Thyroid gland (tissue), 4 donors: Measurements from ENCODE around the gene HPRT1. TPM values are rescaled to one million over a fixed set of nuclear protein-coding genes. Genes with fewer than 3 reads are reported as not detected.

ENCODE experiments used
- DNase-seq, 2 donors: peaks; one replicate each; pipeline ENCODE4 v3.0.0-alpha.2; 2019
- H3K27ac ChIP-seq, 3 donors: fragments of 200-600 bp; sonication (generic); 1 replicate in 2 of 3; 2 replicates in 1 of 3; pipeline ENCODE4 v1.5.1; 2016 to 2019; ENCODE audit warnings: mild to moderate bottlenecking in 1 of 3, moderate library complexity in 1 of 3
- H3K27me3 ChIP-seq: fragments of 200-600 bp; sonication (generic); one replicate; pipeline ENCODE4 v1.5.1; 2019
- H3K36me3 ChIP-seq, 2 donors: fragments of 200-600 bp; sonication (generic); one replicate each; pipeline ENCODE4 v1.5.1; 2016 to 2019
- H3K4me1 ChIP-seq, 2 donors: fragments of 200-600 bp; sonication (generic); one replicate each; pipeline ENCODE4 v1.5.1; 2017 to 2019
- H3K4me3 ChIP-seq, 3 donors: fragments of 200-600 bp; sonication (generic); replicated peaks in 1 of 3; 1 replicate in 2 of 3; 2 replicates in 1 of 3; pipeline ENCODE4 v1.5.1; 2016; ENCODE audit warnings: mild to moderate bottlenecking in 1 of 3
- H3K9me3 ChIP-seq: fragments of 200-600 bp; sonication (generic); one replicate; pipeline ENCODE4 v1.5.1; 2017
- CTCF ChIP-seq, 6 experiments: fragments of 200-600 bp in 3 of 6; fragments of 450-650 bp in 3 of 6; sonication (generic) in 3 of 6; IDR thresholded peaks; one replicate each; pipeline ENCODE4 v1.5.1; 2016 to 2019; ENCODE audit warnings: antibody characterized with exemption in 6 of 6, mild to moderate bottlenecking in 2 of 6, inconsistent platforms in 1 of 6, moderate library complexity in 1 of 6
- POLR2A ChIP-seq, 2 donors: fragments of 450-650 bp; IDR thresholded peaks; one replicate each; pipeline ENCODE4 v1.6.1; 2017; ENCODE audit warnings: antibody characterized with exemption in 2 of 2, mild to moderate bottlenecking in 2 of 2, moderate library complexity in 1 of 2
- WGBS, 2 donors: methylation state at CpG; one replicate each; pipeline ENCODE4 v1.1.5; 2017; 5-methylcytosine and 5-hydroxymethylcytosine counted together
- intact Hi-C: fragments of 100-400 bp; cut with DNase I; formaldehyde crosslinking; loops from one replicate; pipeline ENCODE4 v1.15.1; 2023
- total RNA-seq, 4 donors: library from RNA; depleted of rRNA; stranded (reverse); fragments of >200 nt; gene quantifications; one replicate each; pipeline ENCODE4 v1.2.3, GENCODE V29; 2016

The HPRT1 gene
- total RNA-seq, 4 donors from 2014 or later, result 13.4 to 29.2 (median 21.2) TPM

DNA sequence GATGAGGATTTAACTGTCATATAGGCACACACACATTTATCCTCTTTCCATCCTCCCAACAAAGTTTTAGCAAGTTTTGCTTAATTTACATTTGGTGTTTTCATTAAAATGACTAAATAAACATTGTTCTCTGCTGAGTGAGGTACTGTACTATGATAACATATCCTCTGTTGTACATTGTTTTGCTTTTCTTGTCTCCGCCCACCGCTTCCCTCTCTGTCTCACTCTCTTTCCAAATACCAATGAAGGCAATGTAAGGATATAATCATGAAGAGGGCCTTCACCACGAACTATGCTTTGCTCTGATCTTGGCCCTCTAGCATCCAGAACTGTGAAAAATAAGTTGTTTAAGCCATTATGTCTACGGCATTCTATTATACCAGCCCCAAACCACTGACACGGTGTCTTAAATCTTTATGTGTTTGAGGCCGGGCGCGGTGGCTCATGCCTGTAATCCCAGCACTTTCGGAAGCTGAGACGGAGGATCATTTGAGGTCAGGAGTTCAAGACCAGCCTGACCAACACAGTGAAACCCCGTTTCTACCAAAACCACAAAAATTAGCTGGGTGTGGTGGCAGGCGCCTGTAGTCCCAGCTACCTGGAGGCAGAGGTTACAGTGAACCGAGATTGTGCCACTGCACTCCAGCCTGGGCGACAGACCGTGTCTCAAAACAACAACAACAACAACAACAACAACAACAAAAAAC is 65.3 kb downstream of the HPRT1 start:
- intact Hi-C loops, result no loop called here
- H3K4me1 ChIP-seq, result no peaks in the 10 kb centered on the region
- 92 to 93% methylated on average over 15 of the region's 15 CpGs for WGBS, 2 donors
- no peak overlapping the region for H3K27ac ChIP-seq
- H3K4me3 ChIP-seq, result no peak overlapping the region
- no peaks in the 10 kb centered on the region for H3K36me3 ChIP-seq
- no peak for DNase-seq
- no peaks in the 10 kb centered on the region for H3K9me3 ChIP-seq
- TF ChIP-seq POLR2A (IDR thresholded peaks at IDR 0.05) (no peak), CTCF (IDR thresholded peaks at IDR 0.05) (no peak)
- H3K27me3 ChIP-seq, result no peaks in the 10 kb centered on the region

GRCh38 chrX:134526399-134526798 is 66.4 kb downstream of the HPRT1 start:
- WGBS, 2 donors, result 99 to 100% methylated on average over 4 to 5 of the region's 5 CpGs
- Histone ChIP-seq H3K4me3 (no peak overlapping the region), H3K27me3 (no peaks in the 10 kb centered on the region), H3K9me3 (no peaks in the 10 kb centered on the region), H3K36me3 (no peaks in the 10 kb centered on the region), H3K27ac (no peak overlapping the region), H3K4me1 (no peaks in the 10 kb centered on the region)
- no peak for DNase-seq
- no peak for TF ChIP-seq POLR2A (IDR thresholded peaks at IDR 0.05)
- TF ChIP-seq CTCF (IDR thresholded peaks at IDR 0.05), result no peak
- intact Hi-C loops, result no loop called here

- 24 to 26% methylated on average over 3 of the region's 3 CpGs for WGBS, 2 donors
- no peak overlapping the region for H3K4me3 ChIP-seq
- H3K4me1 ChIP-seq, result no peaks in the 10 kb centered on the region
- no peaks in the 10 kb centered on the region for H3K27me3 ChIP-seq
- intact Hi-C loops, result no loop called here
- no peak for DNase-seq
- H3K36me3 ChIP-seq, result no peaks in the 10 kb centered on the region
- H3K9me3 ChIP-seq, result no peaks in the 10 kb centered on the region
- TF ChIP-seq CTCF (IDR thresholded peaks at IDR 0.05) (no peak), POLR2A (IDR thresholded peaks at IDR 0.05) (no peak)
- no peak overlapping the region for H3K27ac ChIP-seq
Observed at GRCh38 chrX:134528960-134529359, 69.0 kb downstream of the HPRT1 start.

GRCh38 chrX:134529481-134529880 is 69.5 kb downstream of the HPRT1 start:
- no peak for DNase-seq
- Histone ChIP-seq H3K27ac (no peak overlapping the region), H3K4me3 (no peak overlapping the region), H3K9me3 (no peaks in the 10 kb centered on the region), H3K36me3 (no peaks in the 10 kb centered on the region), H3K4me1 (no peaks in the 10 kb centered on the region), H3K27me3 (no peaks in the 10 kb centered on the region)
- intact Hi-C loops, result no loop called here
- 97 to 100% methylated on average over 3 to 5 of the region's 6 CpGs for WGBS, 2 donors
- TF ChIP-seq POLR2A (IDR thresholded peaks at IDR 0.05), result no peak
- TF ChIP-seq CTCF (IDR thresholded peaks at IDR 0.05), result no peak

DNA sequence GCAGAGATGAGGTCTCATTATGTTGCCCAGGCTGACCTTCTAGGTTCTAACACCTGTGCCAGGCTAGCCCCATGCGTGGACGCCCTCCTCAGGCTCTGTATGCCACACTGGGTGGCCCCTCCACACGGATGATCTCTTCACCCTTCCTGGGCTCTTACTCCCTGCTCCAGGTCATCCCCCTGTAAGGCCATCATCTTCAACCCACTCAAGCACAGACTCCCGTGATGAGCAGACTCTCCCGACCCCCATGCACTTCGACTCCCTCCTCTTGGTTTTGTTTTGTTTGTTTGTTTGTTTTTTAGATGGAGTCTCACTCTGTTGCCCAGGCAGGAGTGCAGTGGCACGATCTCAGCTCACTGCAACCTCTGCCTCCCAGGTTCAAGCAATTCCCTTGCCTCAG is 70.9 kb downstream of the HPRT1 start:
- TF ChIP-seq CTCF (IDR thresholded peaks at IDR 0.05), result no peak
- no peak for TF ChIP-seq POLR2A (IDR thresholded peaks at IDR 0.05)
- DNase-seq, result no peak
- Histone ChIP-seq H3K4me3 (no peak overlapping the region), H3K36me3 (no peaks in the 10 kb centered on the region), H3K27me3 (no peaks in the 10 kb centered on the region), H3K4me1 (no peaks in the 10 kb centered on the region), H3K27ac (no peak overlapping the region), H3K9me3 (no peaks in the 10 kb centered on the region)
- intact Hi-C loops, result no loop called here
- WGBS, 2 donors, result 86 to 92% methylated on average over 7 of the region's 7 CpGs
